22Rv1 (cell line): Measurements from ENCODE around the gene MERTK.

Experiments used
- CTCF ChIP-seq: fragments of 450-650 bp; IDR thresholded peaks from 2 replicates; pipeline ENCODE4 v1.5.1; 2017; ENCODE audit warnings: mild to moderate bottlenecking
- ZFX ChIP-seq: fragments of 450-650 bp; IDR thresholded peaks from 2 replicates; pipeline ENCODE4 v1.6.1; 2017; ENCODE audit warnings: antibody characterized with exemption, borderline replicate concordance

- no peak for TF ChIP-seq CTCF
- TF ChIP-seq ZFX, result no peak
These were observed 87.9 kb downstream of the MERTK start for GRCh38 chr2:111986116-111986900.
